ENCODE measurements around the gene ZFP37. TPM values are rescaled to one million over a fixed set of nuclear protein-coding genes. Genes with fewer than 3 reads are reported as not detected.
A peak's percentile ranks its signal among the peaks of the same experiment; 100 is the strongest.
"Not testable (repeated sequence)": the region's sequence is repeated elsewhere in the genome, so short reads cannot be mapped to it uniquely, and the experiment has no call there.

The ZFP37 gene
- 3.2 and 3.3 TPM in 2 replicates for total RNA-seq

- Histone ChIP-seq H3K4me3 (ENCODE audit: insufficient read depth, low read length) (peak within 1 kb of the TSS; percentile 83), H3K4me2 (ENCODE audit: insufficient read depth, low read length) (peak within 1 kb of the TSS; percentile 81), H2AFZ (ENCODE audit: low read length) (peak within 1 kb of the TSS; percentile 93), H3K9me3 (ENCODE audit: low read depth, low read length) (peaks cover 19% of the 10 kb centered on the region), H3K79me2 (ENCODE audit: insufficient read depth, low read length) (peaks cover 39% of the 10 kb centered on the region), H4K20me1 (ENCODE audit: insufficient read depth, low read length) (no peaks in the 10 kb centered on the region), H3K4me1 (ENCODE audit: insufficient read depth, low read length) (no peaks in the 10 kb centered on the region), H3K27me3 (ENCODE audit: insufficient read depth, low read length) (peaks cover 18% of the 10 kb centered on the region), H3K36me3 (ENCODE audit: insufficient read depth, low read length) (no peaks in the 10 kb centered on the region), H3K27ac (ENCODE audit: low read depth, low read length) (peak within 1 kb of the TSS; percentile 88)
- TF ChIP-seq, protein P1, sequence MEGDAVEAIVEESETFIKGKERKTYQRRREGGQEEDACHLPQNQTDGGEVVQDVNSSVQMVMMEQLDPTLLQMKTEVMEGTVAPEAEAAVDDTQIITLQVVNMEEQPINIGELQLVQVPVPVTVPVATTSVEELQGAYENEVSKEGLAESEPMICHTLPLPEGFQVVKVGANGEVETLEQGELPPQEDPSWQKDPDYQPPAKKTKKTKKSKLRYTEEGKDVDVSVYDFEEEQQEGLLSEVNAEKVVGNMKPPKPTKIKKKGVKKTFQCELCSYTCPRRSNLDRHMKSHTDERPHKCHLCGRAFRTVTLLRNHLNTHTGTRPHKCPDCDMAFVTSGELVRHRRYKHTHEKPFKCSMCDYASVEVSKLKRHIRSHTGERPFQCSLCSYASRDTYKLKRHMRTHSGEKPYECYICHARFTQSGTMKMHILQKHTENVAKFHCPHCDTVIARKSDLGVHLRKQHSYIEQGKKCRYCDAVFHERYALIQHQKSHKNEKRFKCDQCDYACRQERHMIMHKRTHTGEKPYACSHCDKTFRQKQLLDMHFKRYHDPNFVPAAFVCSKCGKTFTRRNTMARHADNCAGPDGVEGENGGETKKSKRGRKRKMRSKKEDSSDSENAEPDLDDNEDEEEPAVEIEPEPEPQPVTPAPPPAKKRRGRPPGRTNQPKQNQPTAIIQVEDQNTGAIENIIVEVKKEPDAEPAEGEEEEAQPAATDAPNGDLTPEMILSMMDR (IDR thresholded peaks at IDR 0.05; ENCODE audit: extremely low read depth, low read depth, low read length) = no peak
- peak; percentile 98 for DNase-seq (ENCODE audit: insufficient read length, low spot score, missing footprints)
Measured at GRCh38 chr9:113056191-113057106, at the start of gene ZFP37. Gene ZFP37 (minus strand): TSS chr9:113056724. CDS start chr9:113056688, 36 bp downstream.

DNA sequence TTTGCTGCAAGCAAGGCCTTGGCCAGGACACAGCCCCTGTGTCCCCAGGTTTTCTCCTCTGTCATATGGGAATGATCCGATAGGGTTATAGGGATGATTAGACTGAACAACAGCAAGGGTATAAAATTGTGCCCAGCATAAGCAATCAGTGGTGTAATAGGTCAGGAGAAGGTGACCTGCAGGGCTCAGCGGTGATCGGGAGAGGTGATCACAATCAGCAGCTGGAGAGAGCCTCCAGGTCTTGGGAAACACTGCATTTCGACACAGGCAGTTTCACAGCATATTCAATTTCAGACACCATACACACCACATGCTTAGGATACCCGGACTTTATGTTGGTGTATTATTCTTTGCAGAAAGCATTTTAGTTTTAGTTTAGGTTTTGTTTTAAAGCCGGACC is 48.8 kb upstream of the ZFP37 start:
- H3K79me2 ChIP-seq (ENCODE audit: insufficient read depth, low read length); H3K27ac ChIP-seq (ENCODE audit: low read depth, low read length); H3K4me1 ChIP-seq (ENCODE audit: insufficient read depth, low read length); DNase-seq (ENCODE audit: insufficient read length, low spot score, missing footprints); H2AFZ ChIP-seq (ENCODE audit: low read length); H3K9me3 ChIP-seq (ENCODE audit: low read depth, low read length); H4K20me1 ChIP-seq (ENCODE audit: insufficient read depth, low read length); H3K27me3 ChIP-seq (ENCODE audit: insufficient read depth, low read length); H3K4me3 ChIP-seq (ENCODE audit: insufficient read depth, low read length); H3K36me3 ChIP-seq (ENCODE audit: insufficient read depth, low read length); H3K4me2 ChIP-seq (ENCODE audit: insufficient read depth, low read length): not testable (repeated sequence)

DNA sequence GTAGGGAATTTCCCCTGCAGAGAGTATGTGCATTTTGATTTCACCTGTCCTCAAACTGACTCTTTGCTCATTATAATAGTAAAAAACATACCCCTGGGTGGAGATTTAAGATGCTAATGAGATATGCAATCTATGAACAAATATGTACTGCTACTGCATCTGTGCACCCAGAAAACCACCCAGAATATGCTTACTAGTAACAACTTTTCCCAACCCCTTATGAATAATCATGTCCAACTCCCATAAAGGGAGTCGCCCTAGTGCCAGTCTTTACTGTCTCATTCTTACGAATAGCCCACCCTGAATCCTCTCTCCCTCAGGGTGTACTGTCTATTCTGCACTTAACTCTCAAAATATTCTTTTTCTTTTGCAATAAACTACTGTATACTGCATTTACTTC is 39.0 kb upstream of the ZFP37 start:
- no peak overlapping the region for H3K27ac ChIP-seq (ENCODE audit: low read depth, low read length)
- H3K36me3 ChIP-seq (ENCODE audit: insufficient read depth, low read length) = no peaks in the 10 kb centered on the region
- no peak overlapping the region for H3K4me2 ChIP-seq (ENCODE audit: insufficient read depth, low read length)
- H3K4me1 ChIP-seq (ENCODE audit: insufficient read depth, low read length) = no peaks in the 10 kb centered on the region
- peaks cover 11% of the 10 kb centered on the region for H3K27me3 ChIP-seq (ENCODE audit: insufficient read depth, low read length)
- no peak for DNase-seq (ENCODE audit: insufficient read length, low spot score, missing footprints)
- no peaks in the 10 kb centered on the region for H3K79me2 ChIP-seq (ENCODE audit: insufficient read depth, low read length)
- no peak overlapping the region for H3K4me3 ChIP-seq (ENCODE audit: insufficient read depth, low read length)
- H4K20me1 ChIP-seq (ENCODE audit: insufficient read depth, low read length) = no peaks in the 10 kb centered on the region
- H2AFZ ChIP-seq (ENCODE audit: low read length) = no peak overlapping the region
- H3K9me3 ChIP-seq (ENCODE audit: low read depth, low read length) = no peaks in the 10 kb centered on the region
- TF ChIP-seq, protein P1 (IDR thresholded peaks at IDR 0.05; ENCODE audit: extremely low read depth, low read depth, low read length) = no peak

- not testable (repeated sequence) for H3K27ac ChIP-seq (ENCODE audit: low read depth, low read length); H3K79me2 ChIP-seq (ENCODE audit: insufficient read depth, low read length); H2AFZ ChIP-seq (ENCODE audit: low read length); H3K9me3 ChIP-seq (ENCODE audit: low read depth, low read length); H3K4me3 ChIP-seq (ENCODE audit: insufficient read depth, low read length); H3K36me3 ChIP-seq (ENCODE audit: insufficient read depth, low read length); DNase-seq (ENCODE audit: insufficient read length, low spot score, missing footprints); H3K4me1 ChIP-seq (ENCODE audit: insufficient read depth, low read length); H4K20me1 ChIP-seq (ENCODE audit: insufficient read depth, low read length); H3K4me2 ChIP-seq (ENCODE audit: insufficient read depth, low read length)
- H3K27me3 ChIP-seq (ENCODE audit: insufficient read depth, low read length) = peaks cover 19% of the 10 kb centered on the region
Measured at GRCh38 chr9:113089924-113090323, 33.4 kb upstream of the ZFP37 start.

GRCh38 chr9:113089143-113089505 is 32.6 kb upstream of the ZFP37 start:
- not testable (repeated sequence) for H3K4me2 ChIP-seq (ENCODE audit: insufficient read depth, low read length); H3K27ac ChIP-seq (ENCODE audit: low read depth, low read length); H4K20me1 ChIP-seq (ENCODE audit: insufficient read depth, low read length); H3K4me1 ChIP-seq (ENCODE audit: insufficient read depth, low read length); H3K9me3 ChIP-seq (ENCODE audit: low read depth, low read length); H2AFZ ChIP-seq (ENCODE audit: low read length); H3K79me2 ChIP-seq (ENCODE audit: insufficient read depth, low read length); H3K36me3 ChIP-seq (ENCODE audit: insufficient read depth, low read length); H3K4me3 ChIP-seq (ENCODE audit: insufficient read depth, low read length); DNase-seq (ENCODE audit: insufficient read length, low spot score, missing footprints)
- peaks cover 19% of the 10 kb centered on the region for H3K27me3 ChIP-seq (ENCODE audit: insufficient read depth, low read length)

GRCh38 chr9:113088456-113089142 is 32.1 kb upstream of the ZFP37 start:
- H3K36me3 ChIP-seq (ENCODE audit: insufficient read depth, low read length); H3K27ac ChIP-seq (ENCODE audit: low read depth, low read length); H3K79me2 ChIP-seq (ENCODE audit: insufficient read depth, low read length); H3K9me3 ChIP-seq (ENCODE audit: low read depth, low read length); DNase-seq (ENCODE audit: insufficient read length, low spot score, missing footprints); H2AFZ ChIP-seq (ENCODE audit: low read length); H3K4me3 ChIP-seq (ENCODE audit: insufficient read depth, low read length); H3K4me1 ChIP-seq (ENCODE audit: insufficient read depth, low read length); H3K4me2 ChIP-seq (ENCODE audit: insufficient read depth, low read length); H4K20me1 ChIP-seq (ENCODE audit: insufficient read depth, low read length): not testable (repeated sequence)
- H3K27me3 ChIP-seq (ENCODE audit: insufficient read depth, low read length) = peaks cover 16% of the 10 kb centered on the region

DNA sequence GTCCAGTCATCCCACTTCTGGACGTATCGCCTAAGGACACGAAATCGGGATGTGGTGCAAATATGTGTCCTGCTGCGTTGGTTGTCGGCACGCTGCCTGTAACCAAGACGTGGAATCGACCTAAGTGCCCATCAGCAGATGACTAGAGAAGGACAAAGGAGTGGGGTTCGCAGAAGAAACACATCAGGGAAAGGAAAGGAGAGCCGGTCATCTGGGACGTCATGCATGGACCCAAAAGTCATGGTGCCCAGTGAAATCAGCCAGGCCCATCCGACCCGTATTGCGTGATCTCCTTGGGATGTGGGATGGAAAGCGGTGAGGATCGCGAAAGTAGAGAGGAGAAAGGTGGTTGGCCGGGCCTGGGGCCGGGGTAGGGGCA is 6.4 kb upstream of the ZFP37 start:
- H4K20me1 ChIP-seq (ENCODE audit: insufficient read depth, low read length); H3K36me3 ChIP-seq (ENCODE audit: insufficient read depth, low read length); DNase-seq (ENCODE audit: insufficient read length, low spot score, missing footprints); H3K79me2 ChIP-seq (ENCODE audit: insufficient read depth, low read length); H3K4me3 ChIP-seq (ENCODE audit: insufficient read depth, low read length); H3K4me1 ChIP-seq (ENCODE audit: insufficient read depth, low read length); H3K9me3 ChIP-seq (ENCODE audit: low read depth, low read length); H3K4me2 ChIP-seq (ENCODE audit: insufficient read depth, low read length); H3K27ac ChIP-seq (ENCODE audit: low read depth, low read length); H2AFZ ChIP-seq (ENCODE audit: low read length): not testable (repeated sequence)
- H3K27me3 ChIP-seq (ENCODE audit: insufficient read depth, low read length) = peaks cover 25% of the 10 kb centered on the region

Data from osteoblast (primary cell).